Peyer's patch (tissue), 4 donors: ENCODE results near the gene GLCCI1. TPM values are rescaled to one million over a fixed set of nuclear protein-coding genes. Genes with fewer than 3 reads are reported as not detected.

Source experiments
- DNase-seq, 3 donors: peaks; one replicate each; pipeline ENCODE4 v3.0.0-alpha.2; 2017 to 2019
- H3K27ac ChIP-seq, 4 donors: fragments of 200-600 bp; sonication (generic); one replicate each; pipeline ENCODE4 v1.5.1; 2016 to 2019
- H3K27me3 ChIP-seq, 2 donors: fragments of 200-600 bp; sonication (generic); one replicate each; pipeline ENCODE4 v1.5.1; 2019
- H3K36me3 ChIP-seq, 3 donors: fragments of 200-600 bp; sonication (generic); one replicate each; pipeline ENCODE4 v1.5.1; 2016 to 2019
- H3K4me1 ChIP-seq, 4 donors: fragments of 200-600 bp; sonication (generic); one replicate each; pipeline ENCODE4 v1.5.1; 2016 to 2019
- H3K4me3 ChIP-seq, 4 donors: fragments of 200-600 bp; sonication (generic); 1 replicate in 3 of 4; 2 replicates in 1 of 4; pipeline ENCODE4 v1.5.1; 2016 to 2019; ENCODE audit warnings: mild to moderate bottlenecking in 1 of 4
- H3K9me3 ChIP-seq, 4 donors: fragments of 200-600 bp; sonication (generic); one replicate each; pipeline ENCODE4 v1.5.1; 2016 to 2019; ENCODE audit warnings: mild to moderate bottlenecking in 1 of 4
- CTCF ChIP-seq, 6 experiments: fragments of 450-650 bp in 4 of 6; fragments of 200-600 bp in 2 of 6; sonication (generic) in 1 of 6; IDR thresholded peaks; one replicate each; pipeline ENCODE4 v1.5.1; 2017 to 2019; ENCODE audit warnings: antibody characterized with exemption in 6 of 6, mild to moderate bottlenecking in 3 of 6, moderate library complexity in 1 of 6
- POLR2A ChIP-seq, 2 donors: fragments of 450-650 bp; IDR thresholded peaks; one replicate each; pipeline ENCODE4 v1.5.1; 2017; ENCODE audit warnings: antibody characterized with exemption in 2 of 2, mild to moderate bottlenecking in 2 of 2, moderate library complexity in 2 of 2
- total RNA-seq, 4 donors: library from RNA; depleted of rRNA; stranded (reverse); fragments of >200 nt; gene quantifications; one replicate each; pipeline ENCODE4 v1.1.0, GENCODE V29; 2016

GLCCI1 gene
- total RNA-seq, 4 donors from 2014 or later: 5.1 to 33.8 (median 7.9) TPM

- no peak for TF ChIP-seq POLR2A (IDR thresholded peaks at IDR 0.05)
- TF ChIP-seq CTCF (IDR thresholded peaks at IDR 0.05): no peak
- no peaks in the 10 kb centered on the region for H3K27me3 ChIP-seq
- no peak for DNase-seq
- H3K27ac ChIP-seq: no peak overlapping the region
- no peaks in the 10 kb centered on the region for H3K36me3 ChIP-seq
- no peaks in the 10 kb centered on the region for H3K4me1 ChIP-seq
- peaks cover 0 to 2% (median 0%) of the 10 kb centered on the region in 4 donors for H3K9me3 ChIP-seq
- no peak overlapping the region for H3K4me3 ChIP-seq
These were observed 134.7 kb downstream of the GLCCI1 start for GRCh38 chr7:8103282-8103681.

- no peak overlapping the region for H3K27ac ChIP-seq
- H3K4me3 ChIP-seq: no peak overlapping the region
- no peak for TF ChIP-seq POLR2A (IDR thresholded peaks at IDR 0.05)
- no peak for TF ChIP-seq CTCF (IDR thresholded peaks at IDR 0.05)
- H3K36me3 ChIP-seq: no peaks in the 10 kb centered on the region
- H3K9me3 ChIP-seq: no peaks in the 10 kb centered on the region
- H3K27me3 ChIP-seq: no peaks in the 10 kb centered on the region
- H3K4me1 ChIP-seq: no peaks in the 10 kb centered on the region
- no peak for DNase-seq
These were observed 137.0 kb downstream of the GLCCI1 start for GRCh38 chr7:8105449-8106095.

GRCh38 chr7:8109196-8110022 is 140.8 kb downstream of the GLCCI1 start:
- DNase-seq: no peak
- H3K27me3 ChIP-seq: no peaks in the 10 kb centered on the region
- no peak for TF ChIP-seq CTCF (IDR thresholded peaks at IDR 0.05)
- no peak for TF ChIP-seq POLR2A (IDR thresholded peaks at IDR 0.05)
- no peak overlapping the region for H3K4me3 ChIP-seq
- H3K4me1 ChIP-seq: peaks cover 0 to 5% (median 0%) of the 10 kb centered on the region in 4 donors
- H3K36me3 ChIP-seq: no peaks in the 10 kb centered on the region
- no peaks in the 10 kb centered on the region for H3K9me3 ChIP-seq
- H3K27ac ChIP-seq: no peak overlapping the region

- DNase-seq: no peak
- TF ChIP-seq CTCF (IDR thresholded peaks at IDR 0.05): no peak
- no peak for TF ChIP-seq POLR2A (IDR thresholded peaks at IDR 0.05)
- peaks cover 0 to 11% (median 0%) of the 10 kb centered on the region in 4 donors for H3K4me1 ChIP-seq
These were observed 142.8 kb downstream of the GLCCI1 start for GRCh38 chr7:8111282-8111960.

GRCh38 chr7:8112685-8113084 is 144.1 kb downstream of the GLCCI1 start:
- no peaks in the 10 kb centered on the region for H3K36me3 ChIP-seq
- no peak overlapping the region for H3K27ac ChIP-seq
- no peaks in the 10 kb centered on the region for H3K27me3 ChIP-seq
- DNase-seq: no peak
- peaks cover 0 to 11% (median 0%) of the 10 kb centered on the region in 4 donors for H3K4me1 ChIP-seq
- TF ChIP-seq CTCF (IDR thresholded peaks at IDR 0.05) (no peak), POLR2A (IDR thresholded peaks at IDR 0.05) (no peak)
- no peaks in the 10 kb centered on the region for H3K9me3 ChIP-seq
- H3K4me3 ChIP-seq: no peak overlapping the region

More at GRCh38 chr7:8111282-8111960, 142.8 kb downstream of the GLCCI1 start:
- H3K9me3 ChIP-seq: no peaks in the 10 kb centered on the region
- H3K27me3 ChIP-seq: no peaks in the 10 kb centered on the region
- H3K27ac ChIP-seq: no peak overlapping the region
- no peaks in the 10 kb centered on the region for H3K36me3 ChIP-seq
- no peak overlapping the region for H3K4me3 ChIP-seq
